ENCODE measurements around the gene TAF1B. TPM values are rescaled to one million over a fixed set of nuclear protein-coding genes. Genes with fewer than 3 reads are reported as not detected.

TAF1B gene
- total RNA-seq, 1 experiment from 2014 or later = 35.2 TPM

GRCh38 chr2:9941196-9941995, 98.1 kb downstream of the TAF1B start:
- in situ Hi-C loops (cut with HindIII; ENCODE audit: low pct_unique_long_range_greater_than_20kb, low sequenced_read_pairs) (no loop called here), intact Hi-C loops (cut with micrococcal nuclease; ENCODE audit: unreplicated experiment) (no loop called here)
- Histone ChIP-seq H3K36me3 (ENCODE audit: control insufficient read depth, insufficient read depth, low read length) (no peaks in the 10 kb centered on the region), H3K4me3 (ENCODE audit: low read depth in 2 of 2, low read length in 2 of 2) (no peak overlapping the region), H3K4me1 (ENCODE audit: control insufficient read depth, insufficient read depth, low read length) (no peaks in the 10 kb centered on the region), H3K27me3 (ENCODE audit: control insufficient read depth, insufficient read depth, low read length) (no peaks in the 10 kb centered on the region; the same call in 1 of the 2 replicates), H3K27ac (ENCODE audit: low read length) (no peak overlapping the region), H3K9me3 (ENCODE audit: control insufficient read depth, insufficient read depth, low read depth, low read length) (no peaks in the 10 kb centered on the region)
- ATAC-seq (no peak; the same call in 1 of the 2 replicates), DNase-seq (ENCODE audit: low read depth, low spot score) (no peak)
- BruUV-seq (replicated peaks) = no TSS peak
- POLR2A ChIA-PET = no interaction called here
- TF ChIP-seq REST (IDR thresholded peaks at IDR 0.05; ENCODE audit: insufficient read depth in 1 of 2, low read depth in 2 of 2, low read length in 1 of 2) (no peak), SIN3A (IDR thresholded peaks at IDR 0.05; ENCODE audit: borderline replicate concordance, insufficient read depth, low read depth, low read length) (no peak), CTCF (IDR thresholded peaks at IDR 0.05) (no peak), TCF7L2 (IDR thresholded peaks at IDR 0.05; ENCODE audit: low read depth, low read length) (no peak), POLR2AphosphoS5 (IDR thresholded peaks at IDR 0.05; ENCODE audit: low read depth, low read length) (no peak)
- CTCF ChIA-PET = interaction anchor here (0.6 kb wide), 1 partner anchor 111 kb away, joined by 4 read pairs; no protein-coding TSS in a partner anchor

- Histone ChIP-seq H3K36me3 (ENCODE audit: control insufficient read depth, insufficient read depth, low read length) (no peaks in the 10 kb centered on the region), H3K27ac (ENCODE audit: low read length) (no peak overlapping the region), H3K27me3 (ENCODE audit: control insufficient read depth, insufficient read depth, low read length) (no peaks in the 10 kb centered on the region; the same call in 1 of the 2 replicates), H3K9me3 (ENCODE audit: control insufficient read depth, insufficient read depth, low read depth, low read length) (no peaks in the 10 kb centered on the region), H3K4me3 (ENCODE audit: low read depth in 2 of 2, low read length in 2 of 2) (no peak overlapping the region), H3K4me1 (ENCODE audit: control insufficient read depth, insufficient read depth, low read length) (no peaks in the 10 kb centered on the region)
- DNase-seq (ENCODE audit: low read depth, low spot score) (no peak), ATAC-seq (no peak)
- in situ Hi-C loops (cut with HindIII; ENCODE audit: low pct_unique_long_range_greater_than_20kb, low sequenced_read_pairs) = no loop called here
- no peak for TF ChIP-seq POLR2AphosphoS5 (IDR thresholded peaks at IDR 0.05; ENCODE audit: low read depth, low read length)
- TF ChIP-seq REST (IDR thresholded peaks at IDR 0.05; ENCODE audit: insufficient read depth in 1 of 2, low read depth in 2 of 2, low read length in 1 of 2) = no peak
- TF ChIP-seq TCF7L2 (IDR thresholded peaks at IDR 0.05; ENCODE audit: low read depth, low read length) = no peak
- no peak for TF ChIP-seq CTCF (IDR thresholded peaks at IDR 0.05)
- TF ChIP-seq SIN3A (IDR thresholded peaks at IDR 0.05; ENCODE audit: borderline replicate concordance, insufficient read depth, low read depth, low read length) = no peak
- no TSS peak for BruUV-seq (replicated peaks)
- ChIA-PET CTCF (interaction anchor here (0.6 kb wide), 1 partner anchor 110 kb away, joined by 4 read pairs; no protein-coding TSS in a partner anchor), POLR2A (no interaction called here)
- intact Hi-C loops (cut with micrococcal nuclease; ENCODE audit: unreplicated experiment) = no loop called here
These were observed 98.7 kb downstream of the TAF1B start for GRCh38 chr2:9941996-9942390.
